Daoy (cell line): ENCODE measurements around the gene MEG3. TPM values are rescaled to one million over a fixed set of nuclear protein-coding genes. Genes with fewer than 3 reads are reported as not detected.

Experiments used
- total RNA-seq: library from RNA; depleted of rRNA; stranded (reverse); fragments of >200 nt; shearing (Covaris generic); gene quantifications from 2 replicates; pipeline ENCODE4 v1.2.3, GENCODE V29; 2014; rRNA removed

The MEG3 gene
- total RNA-seq, 1 experiment from 2014 or later = 13.5 TPM

Other genes starting within 250 kb of the MEG3 start
- gene BEGAIN, start 238.7 kb upstream of the MEG3 start, total RNA-seq = 14.1 and 18.6 TPM in 2 replicates
- gene DLK1, start 99.2 kb upstream of the MEG3 start, total RNA-seq = 0.06 TPM in 1 of 2 replicates, not detected in the other
- not detected in 2 replicates for gene RTL1, start 77.6 kb downstream of the MEG3 start, total RNA-seq